ENCODE measurements around the gene MEFV. TPM values are rescaled to one million over a fixed set of nuclear protein-coding genes. Genes with fewer than 3 reads are reported as not detected.

Gene MEFV
- total RNA-seq, 4 donors from 2014 or later: 3.0 to 7.7 (median 5.2) TPM

GRCh38 chr16:3212567-3212966 lies 43.9 kb downstream of the MEFV start:
- TF ChIP-seq, protein P1, sequence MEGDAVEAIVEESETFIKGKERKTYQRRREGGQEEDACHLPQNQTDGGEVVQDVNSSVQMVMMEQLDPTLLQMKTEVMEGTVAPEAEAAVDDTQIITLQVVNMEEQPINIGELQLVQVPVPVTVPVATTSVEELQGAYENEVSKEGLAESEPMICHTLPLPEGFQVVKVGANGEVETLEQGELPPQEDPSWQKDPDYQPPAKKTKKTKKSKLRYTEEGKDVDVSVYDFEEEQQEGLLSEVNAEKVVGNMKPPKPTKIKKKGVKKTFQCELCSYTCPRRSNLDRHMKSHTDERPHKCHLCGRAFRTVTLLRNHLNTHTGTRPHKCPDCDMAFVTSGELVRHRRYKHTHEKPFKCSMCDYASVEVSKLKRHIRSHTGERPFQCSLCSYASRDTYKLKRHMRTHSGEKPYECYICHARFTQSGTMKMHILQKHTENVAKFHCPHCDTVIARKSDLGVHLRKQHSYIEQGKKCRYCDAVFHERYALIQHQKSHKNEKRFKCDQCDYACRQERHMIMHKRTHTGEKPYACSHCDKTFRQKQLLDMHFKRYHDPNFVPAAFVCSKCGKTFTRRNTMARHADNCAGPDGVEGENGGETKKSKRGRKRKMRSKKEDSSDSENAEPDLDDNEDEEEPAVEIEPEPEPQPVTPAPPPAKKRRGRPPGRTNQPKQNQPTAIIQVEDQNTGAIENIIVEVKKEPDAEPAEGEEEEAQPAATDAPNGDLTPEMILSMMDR (IDR thresholded peaks at IDR 0.05; ENCODE audit: low read depth): no peak

- TF ChIP-seq, protein P1 (IDR thresholded peaks at IDR 0.05; ENCODE audit: low read depth): no peak
Observed at GRCh38 chr16:3212006-3212405, 44.4 kb downstream of the MEFV start.

- TF ChIP-seq, protein P1 (IDR thresholded peaks at IDR 0.05; ENCODE audit: low read depth): no peak
Observed at GRCh38 chr16:3207086-3207953, 49.1 kb downstream of the MEFV start.

DNA sequence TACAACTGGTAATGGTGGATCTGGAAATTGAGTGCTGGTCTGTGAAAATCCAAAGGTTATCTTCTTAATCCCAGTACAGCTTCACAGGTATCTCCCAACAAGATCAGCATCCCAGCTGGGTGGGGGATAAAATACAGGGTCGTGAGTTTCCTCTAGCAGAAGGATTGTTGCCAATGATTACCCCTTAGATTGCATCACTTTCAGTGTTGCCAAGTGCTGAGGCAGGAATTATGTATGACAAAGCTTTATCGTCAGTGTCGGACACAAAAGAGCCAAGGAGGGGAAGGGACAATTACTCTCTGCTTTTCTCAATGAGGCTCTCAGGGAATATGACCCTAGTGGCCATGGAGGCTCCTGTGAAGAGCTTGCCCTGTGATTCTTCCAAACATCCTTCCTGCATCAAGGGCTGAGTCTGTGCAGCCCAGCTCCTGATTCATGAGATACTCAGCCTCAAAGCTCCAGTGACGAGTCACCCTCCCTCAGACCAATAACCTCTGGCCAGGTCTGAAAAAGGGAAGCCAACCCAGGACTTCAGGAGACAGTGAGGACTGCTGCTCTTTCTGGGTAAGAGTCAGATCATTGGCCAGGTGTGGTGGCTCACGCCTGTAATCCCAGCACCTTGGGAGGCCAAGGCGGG lies 53.4 kb downstream of the MEFV start:
- TF ChIP-seq, protein P1 (IDR thresholded peaks at IDR 0.05; ENCODE audit: low read depth): no peak

DNA sequence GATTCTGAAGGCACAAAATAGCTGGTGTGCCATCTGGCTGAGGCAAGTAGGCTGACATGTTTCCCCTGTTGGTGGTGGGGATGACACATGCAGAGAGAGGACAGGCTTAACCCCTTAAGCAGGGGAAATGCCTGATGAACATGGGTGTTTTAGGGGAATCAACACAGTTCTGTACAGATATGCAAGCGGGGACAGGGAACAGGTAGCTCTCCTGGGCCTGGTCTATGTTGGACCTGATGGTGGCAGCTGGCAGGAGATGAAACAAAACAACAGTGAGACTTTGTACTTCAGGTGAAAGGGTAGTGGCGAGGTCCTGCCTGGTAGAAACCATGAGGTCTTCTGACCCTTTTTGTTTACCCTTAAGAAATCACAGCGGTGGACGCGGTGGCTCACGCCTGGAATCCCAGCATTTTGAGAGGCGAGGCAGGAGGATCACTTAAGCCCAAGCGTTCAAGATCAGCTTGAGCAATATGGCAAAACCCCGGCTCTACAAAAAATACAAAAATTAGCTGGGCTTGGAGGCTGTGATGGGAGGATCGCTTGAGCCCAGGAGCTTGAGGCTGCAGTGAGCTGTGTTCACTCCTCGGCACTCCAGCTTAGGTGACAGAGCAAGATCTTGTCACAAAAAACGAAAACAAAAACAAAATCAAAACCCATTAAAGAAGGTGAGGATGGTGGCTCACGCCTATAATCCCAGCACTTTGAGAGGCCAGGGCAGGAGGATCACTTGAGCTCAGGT lies 57.9 kb downstream of the MEFV start:
- TF ChIP-seq, protein P1 (IDR thresholded peaks at IDR 0.05; ENCODE audit: low read depth): no peak

- TF ChIP-seq, protein P1 (IDR thresholded peaks at IDR 0.05; ENCODE audit: low read depth): no peak
Observed at GRCh38 chr16:3195975-3196374, 60.5 kb downstream of the MEFV start.

DNA sequence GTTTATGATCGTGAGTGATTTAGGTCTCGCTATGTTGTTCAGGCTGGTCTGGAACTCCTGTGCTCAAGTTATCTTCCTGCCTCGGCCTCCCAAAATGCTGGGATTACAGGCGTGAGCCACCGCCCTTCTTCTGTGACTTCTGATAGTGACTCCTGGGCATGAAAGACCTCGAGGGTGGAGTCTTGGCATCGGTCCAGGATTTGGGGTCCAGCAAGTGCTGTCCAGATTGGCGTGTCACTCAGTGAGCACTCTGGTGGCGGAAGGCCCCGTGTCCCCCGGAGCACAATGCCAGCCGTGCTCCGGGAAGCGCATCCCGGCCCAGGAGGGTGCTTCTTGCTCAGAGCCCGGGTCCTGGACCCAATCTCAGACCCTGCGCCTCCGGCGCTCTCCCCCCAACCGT lies 61.6 kb downstream of the MEFV start:
- TF ChIP-seq, protein P1 (IDR thresholded peaks at IDR 0.05; ENCODE audit: low read depth): no peak

All from subcutaneous adipose tissue (tissue), 4 donors.